Adrenal gland (tissue), 12 donors: ENCODE results near the gene SLC2A9. TPM values are rescaled to one million over a fixed set of nuclear protein-coding genes. Genes with fewer than 3 reads are reported as not detected.

Source experiments
- DNase-seq, 7 donors: peaks; one replicate each; pipeline ENCODE4 v3.0.0-alpha.2; 2019 to 2020
- H3K27ac ChIP-seq, 5 donors: fragments of 200-600 bp; sonication (generic) in 4 of 5; 1 replicate in 3 of 5; 2 replicates in 2 of 5; pipeline versions ENCODE4 v1.5.1 to v1.8.0; 2016 to 2020; ENCODE audit warnings: mild to moderate bottlenecking in 1 of 5
- H3K27me3 ChIP-seq: fragments of 200-600 bp; 2 replicates; pipeline ENCODE4 v1.8.0; 2021
- H3K36me3 ChIP-seq, 2 donors: fragments of 200-600 bp; replicated peaks in 1 of 2; 1 replicate in 1 of 2; 2 replicates in 1 of 2; pipeline versions ENCODE4 v1.5.1 to v1.8.0; 2018 to 2022
- H3K4me1 ChIP-seq, 2 donors: fragments of 200-600 bp; replicated peaks in 1 of 2; 1 replicate in 1 of 2; 2 replicates in 1 of 2; pipeline versions ENCODE4 v1.5.1 to v1.8.0; 2018 to 2021
- H3K4me3 ChIP-seq, 4 donors: fragments of 200-600 bp; sonication (generic) in 3 of 4; one replicate each; pipeline ENCODE4 v1.5.1; 2016 to 2018
- H3K9me3 ChIP-seq, 3 donors: fragments of 200-600 bp; sonication (generic) in 1 of 3; replicated peaks in 1 of 3; 1 replicate in 2 of 3; 2 replicates in 1 of 3; pipeline versions ENCODE4 v1.5.1 to v1.8.0; 2016 to 2021
- CTCF ChIP-seq, 6 experiments: fragments of 450-650 bp in 4 of 6; fragments of 200-600 bp in 2 of 6; sonication (generic) in 1 of 6; IDR thresholded peaks; 1 replicate in 5 of 6; 2 replicates in 1 of 6; pipeline versions ENCODE4 v1.5.1 to v1.8.0; 2016 to 2021; ENCODE audit warnings: antibody characterized with exemption in 6 of 6, mild to moderate bottlenecking in 2 of 6, moderate library complexity in 1 of 6
- POLR2A ChIP-seq, 2 donors: fragments of 450-650 bp; IDR thresholded peaks; one replicate each; pipeline ENCODE4 v1.6.1; 2017; ENCODE audit warnings: antibody characterized with exemption in 2 of 2, mild to moderate bottlenecking in 2 of 2, moderate library complexity in 1 of 2
- WGBS, 4 donors: extraction: QIAGEN DNeasy Blood & Tissue Kit in 2 of 4; methylation state at CpG; one replicate each; pipeline versions ENCODE4 v1.1.5 to v1.1.7; 2013 to 2017; 5-methylcytosine and 5-hydroxymethylcytosine counted together
- intact Hi-C, 2 donors: fragments of 100-400 bp; cut with DNase I; formaldehyde crosslinking; loops; one replicate each; pipeline versions ENCODE4 v1.14.1 to v1.15.0; 2022 to 2023
- polyA plus RNA-seq, 3 donors: library from polyadenylated mRNA; stranded (reverse); fragments of 200-250 nt in 2 of 3; fragments of 350-450 nt in 1 of 3; fragmentation: Illumina TruSeq in 1 of 3; extraction: RNeasy Lipid Tissue Mini Kit (QIAGEN cat#74804) in 1 of 3; gene quantifications; one replicate each; pipeline ENCODE4 v1.2.3, GENCODE V29; 2013 to 2014
- total RNA-seq, 9 donors: library from RNA; depleted of rRNA in 4 of 9; stranded (reverse); fragments of >200 nt in 4 of 9; fragments of 120-200 nt in 1 of 9; fragmentation: NEBNext Ultra II Directional in 1 of 9; extraction: Animal tissue kit (Norgen Biotek cat#: 25700) in 1 of 9; gene quantifications; one replicate each; pipeline versions ENCODE4 v1.1.0 to v1.2.4, GENCODE V29; 2013 to 2023
- donor health status: healthy with polysubstance abuse.
- donor health status: Bipolar disorder and iron deficiency.
- donor health status: DM: yes; HTN: yes; CAD: no.
- donor health status: DM: no; HTN: no; CAD: no.
- donor health status: DM: no; HTN: no; CAD: no.
- donor health status: DM: yes; HTN: yes; CAD: no.

Gene SLC2A9
- total and polyA plus RNA-seq, 12 donors = 1.8 to 16.6 (median 8.5) TPM

GRCh38 chr4:9976293-9976692, 45.0 kb downstream of the SLC2A9 start:
- H3K4me1 ChIP-seq = peaks cover 3 to 5% of the 10 kb centered on the region in 2 donors
- no peaks in the 10 kb centered on the region for H3K36me3 ChIP-seq
- TF ChIP-seq CTCF (IDR thresholded peaks at IDR 0.05) (no peak), POLR2A (IDR thresholded peaks at IDR 0.05) (no peak)
- no peak overlapping the region for H3K4me3 ChIP-seq
- intact Hi-C loops = no loop called here
- 88 to 90% (median 89%) methylated on average over 1 of the region's 1 CpG for WGBS, 4 donors
- H3K9me3 ChIP-seq = no peaks in the 10 kb centered on the region
- H3K27me3 ChIP-seq = no peaks in the 10 kb centered on the region
- DNase-seq = no peak
- no peak overlapping the region for H3K27ac ChIP-seq

GRCh38 chr4:9971711-9972110, 49.6 kb downstream of the SLC2A9 start:
- WGBS, 4 donors = 34 to 49% (median 41%) methylated on average over 3 of the region's 3 CpGs
- DNase-seq = peak in 6 of 7 donors; percentile 41 to 71 (median 58)
- H3K4me1 ChIP-seq = peaks cover 3 to 5% of the 10 kb centered on the region in 2 donors

GRCh38 chr4:9970399-9971011, 50.8 kb downstream of the SLC2A9 start:
- H3K4me1 ChIP-seq = peaks cover 3 to 5% of the 10 kb centered on the region in 2 donors
- H3K9me3 ChIP-seq = no peaks in the 10 kb centered on the region
- H3K27me3 ChIP-seq = no peaks in the 10 kb centered on the region
- H3K4me3 ChIP-seq = no peak overlapping the region
- no peak for TF ChIP-seq CTCF (IDR thresholded peaks at IDR 0.05)
- TF ChIP-seq POLR2A (IDR thresholded peaks at IDR 0.05) = no peak
- WGBS, 4 donors = 63 to 93% (median 83%) methylated on average over 6 of the region's 6 CpGs
- intact Hi-C loops = loop anchor here in 1 of 2 donors (5.0 kb wide), 1 partner anchor 42 kb away; no protein-coding TSS in a partner anchor
- DNase-seq = no peak
- H3K27ac ChIP-seq = no peak overlapping the region
- no peaks in the 10 kb centered on the region for H3K36me3 ChIP-seq

More at GRCh38 chr4:9971711-9972110, 49.6 kb downstream of the SLC2A9 start:
- Histone ChIP-seq H3K9me3 (no peaks in the 10 kb centered on the region), H3K36me3 (no peaks in the 10 kb centered on the region), H3K27me3 (no peaks in the 10 kb centered on the region), H3K27ac (no peak overlapping the region), H3K4me3 (no peak overlapping the region)
- intact Hi-C loops = loop anchor here in 1 of 2 donors (5.0 kb wide), 1 partner anchor 41 kb away; no protein-coding TSS in a partner anchor
- TF ChIP-seq POLR2A (IDR thresholded peaks at IDR 0.05) = no peak
- TF ChIP-seq CTCF (IDR thresholded peaks at IDR 0.05) = no peak

- Histone ChIP-seq H3K9me3 (no peaks in the 10 kb centered on the region), H3K27me3 (no peaks in the 10 kb centered on the region), H3K4me1 (peaks cover 3 to 8% of the 10 kb centered on the region in 2 donors), H3K27ac (no peak overlapping the region), H3K4me3 (no peak overlapping the region), H3K36me3 (no peaks in the 10 kb centered on the region)
- intact Hi-C loops = loop anchor here in 1 of 2 donors (5.0 kb wide), 1 partner anchor 43 kb away; no protein-coding TSS in a partner anchor
- 89 to 96% (median 93%) methylated on average over 7 of the region's 7 CpGs for WGBS, 4 donors
- TF ChIP-seq CTCF (IDR thresholded peaks at IDR 0.05) (no peak), POLR2A (IDR thresholded peaks at IDR 0.05) (no peak)
- no peak for DNase-seq
These were observed 51.5 kb downstream of the SLC2A9 start for GRCh38 chr4:9969526-9970398.
